ENCODE data around the gene KRTAP10-10.

Gene KRTAP10-10

GRCh38 chr21:44611551-44611950 is 25.6 kb upstream of the KRTAP10-10 start:
- Histone ChIP-seq H3K4me3 (ENCODE audit: low read length) (no peak overlapping the region), H3K9me3 (replicated peaks; ENCODE audit: insufficient read depth, low read length) (no peaks in the 10 kb centered on the region), H3K4me2 (ENCODE audit: low read depth, low read length) (no peak overlapping the region), H3K79me2 (ENCODE audit: low read length) (no peaks in the 10 kb centered on the region), H3K36me3 (replicated peaks; ENCODE audit: insufficient read depth, low read length) (no peaks in the 10 kb centered on the region), H4K20me1 (ENCODE audit: insufficient read depth, low read length) (no peaks in the 10 kb centered on the region), H3K27me3 (replicated peaks; ENCODE audit: insufficient read depth, low read length) (peaks cover 85% of the 10 kb centered on the region), H2AFZ (ENCODE audit: low read length) (no peak overlapping the region), H3F3A (ENCODE audit: insufficient read depth, low read length) (no peaks in the 10 kb centered on the region), H3K4me1 (ENCODE audit: low read length) (no peaks in the 10 kb centered on the region), H3K27ac (ENCODE audit: low read length) (no peak overlapping the region), H3K9ac (ENCODE audit: low read length) (no peak overlapping the region), H3K9me2 (replicated peaks; ENCODE audit: insufficient read depth, low read length) (no peaks in the 10 kb centered on the region)
- no peak for TF ChIP-seq EZH2 (optimal IDR thresholded peaks at IDR 0.05; ENCODE audit: low read depth, low read length)
- no peak for TF ChIP-seq CTCF (IDR thresholded peaks at IDR 0.05; ENCODE audit: low read length)
- TF ChIP-seq EZH2phosphoT487 (IDR thresholded peaks at IDR 0.05; ENCODE audit: low read length), result no peak
- no peak for DNase-seq

- TF ChIP-seq EZH2phosphoT487 (IDR thresholded peaks at IDR 0.05; ENCODE audit: low read length) (no peak), EZH2 (optimal IDR thresholded peaks at IDR 0.05; ENCODE audit: low read depth, low read length) (no peak), CTCF (IDR thresholded peaks at IDR 0.05; ENCODE audit: low read length) (no peak)
- Histone ChIP-seq H3K4me2 (ENCODE audit: low read depth, low read length) (no peak within 1 kb of the TSS), H3K27ac (ENCODE audit: low read length) (no peak within 1 kb of the TSS), H3K79me2 (ENCODE audit: low read length) (no peaks in the 10 kb centered on the region), H3K4me1 (ENCODE audit: low read length) (no peaks in the 10 kb centered on the region), H3K27me3 (replicated peaks; ENCODE audit: insufficient read depth, low read length) (peaks cover 85% of the 10 kb centered on the region), H3K4me3 (ENCODE audit: low read length) (no peak within 1 kb of the TSS), H2AFZ (ENCODE audit: low read length) (no peak within 1 kb of the TSS), H4K20me1 (ENCODE audit: insufficient read depth, low read length) (no peaks in the 10 kb centered on the region), H3K9ac (ENCODE audit: low read length) (no peak within 1 kb of the TSS), H3K36me3 (replicated peaks; ENCODE audit: insufficient read depth, low read length) (no peaks in the 10 kb centered on the region), H3K9me3 (replicated peaks; ENCODE audit: insufficient read depth, low read length) (no peaks in the 10 kb centered on the region), H3F3A (ENCODE audit: insufficient read depth, low read length) (no peaks in the 10 kb centered on the region), H3K9me2 (replicated peaks; ENCODE audit: insufficient read depth, low read length) (no peaks in the 10 kb centered on the region)
- DNase-seq, result no peak
These were observed 25.1 kb upstream of the KRTAP10-10 start, which contains the start of gene KRTAP10-8 for GRCh38 chr21:44612029-44612486. Gene KRTAP10-8, plus strand, starts transcription at chr21:44612079. Its CDS starts 22 bp downstream, at chr21:44612101.

GRCh38 chr21:44612669-44613229 is 24.4 kb upstream of the KRTAP10-10 start:
- Histone ChIP-seq H3K27me3 (replicated peaks; ENCODE audit: insufficient read depth, low read length) (peaks cover 85% of the 10 kb centered on the region), H3K4me1 (ENCODE audit: low read length) (no peaks in the 10 kb centered on the region), H3K79me2 (ENCODE audit: low read length) (no peaks in the 10 kb centered on the region), H3K9me2 (replicated peaks; ENCODE audit: insufficient read depth, low read length) (no peaks in the 10 kb centered on the region), H4K20me1 (ENCODE audit: insufficient read depth, low read length) (no peaks in the 10 kb centered on the region), H3K4me3 (ENCODE audit: low read length) (no peak overlapping the region), H3K9ac (ENCODE audit: low read length) (no peak overlapping the region), H3K27ac (ENCODE audit: low read length) (no peak overlapping the region), H3K36me3 (replicated peaks; ENCODE audit: insufficient read depth, low read length) (no peaks in the 10 kb centered on the region), H3K4me2 (ENCODE audit: low read depth, low read length) (no peak overlapping the region), H3F3A (ENCODE audit: insufficient read depth, low read length) (no peaks in the 10 kb centered on the region), H2AFZ (ENCODE audit: low read length) (no peak overlapping the region), H3K9me3 (replicated peaks; ENCODE audit: insufficient read depth, low read length) (no peaks in the 10 kb centered on the region)
- DNase-seq, result no peak
- no peak for TF ChIP-seq CTCF (IDR thresholded peaks at IDR 0.05; ENCODE audit: low read length)
- TF ChIP-seq EZH2phosphoT487 (IDR thresholded peaks at IDR 0.05; ENCODE audit: low read length), result no peak
- TF ChIP-seq EZH2 (optimal IDR thresholded peaks at IDR 0.05; ENCODE audit: low read depth, low read length), result no peak
